Activated CD4-positive, alpha-beta memory T cell treated with anti-CD3 and anti-CD28 coated beads for 36 hours (primary cell): ENCODE data around the gene GABRA6. TPM values are rescaled to one million over a fixed set of nuclear protein-coding genes. Genes with fewer than 3 reads are reported as not detected.

Source experiments
- total RNA-seq, 2 experiments: library from RNA; stranded (reverse); gene quantifications; one replicate each; pipeline ENCODE4 v1.2.3, GENCODE V29; 2021

Gene GABRA6
- total RNA-seq, 2 experiments from 2014 or later: not detected

Other genes with a start within 250 kb of the GABRA6 start
- not detected for gene GABRB2, start 139.0 kb upstream of the GABRA6 start, total RNA-seq
- gene GABRA1, start 162.4 kb downstream of the GABRA6 start, total RNA-seq: not detected